ENCODE results near the gene SIGLECL1.

SIGLECL1 gene

DNA sequence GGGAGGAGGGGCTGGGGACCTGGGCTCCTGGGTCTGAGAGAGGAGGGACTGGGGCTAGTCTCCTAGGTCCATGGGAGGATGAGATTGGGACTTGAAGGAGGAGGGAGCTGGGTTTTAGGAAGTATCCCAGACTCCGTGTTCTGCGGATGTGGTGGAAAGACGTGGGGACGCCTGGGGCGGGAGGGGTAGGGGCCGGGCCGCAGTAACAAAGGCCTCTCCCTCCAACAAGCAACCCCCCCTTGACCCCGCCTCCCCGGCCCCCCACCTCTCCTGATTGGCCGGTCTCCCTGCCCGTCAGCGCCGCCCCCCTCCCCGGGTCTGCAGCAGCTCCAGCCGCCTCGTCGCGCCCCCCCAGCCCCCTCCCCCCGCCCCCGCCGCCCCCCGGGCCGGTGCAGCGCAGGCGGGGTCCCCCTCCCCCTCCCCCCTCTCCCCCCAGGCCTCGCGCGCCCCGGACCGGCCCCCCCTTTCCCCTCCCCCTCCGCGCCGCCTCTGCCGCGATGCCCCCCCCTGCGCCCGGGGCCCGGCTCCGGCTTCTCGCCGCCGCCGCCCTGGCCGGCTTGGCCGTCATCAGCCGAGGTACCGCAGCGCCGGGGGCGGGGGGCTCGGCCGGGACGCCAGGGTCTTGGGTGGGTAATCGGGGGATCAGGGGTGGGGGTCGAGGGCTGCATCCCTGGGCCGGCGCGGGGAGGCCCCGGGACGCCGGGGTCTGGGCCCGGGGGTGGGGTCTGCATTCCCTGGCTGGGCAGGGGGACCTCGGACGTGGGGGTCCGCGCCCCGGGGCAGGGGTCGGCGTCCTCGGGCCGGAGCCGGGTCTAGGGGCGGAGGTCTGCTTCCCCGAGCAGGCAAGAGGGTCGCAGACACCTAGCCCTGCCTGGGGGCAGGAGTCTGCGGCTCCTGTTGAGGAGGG lies 60.7 kb downstream of the SIGLECL1 start, which contains the start of gene IGLON5:
Gene IGLON5, plus strand, starts transcription at position 294 of the 907 bp plus-strand sequence. Its CDS starts 204 bp downstream, at position 498.
- no peaks in the 10 kb centered on the region for H3K27me3 ChIP-seq (replicated peaks; ENCODE audit: insufficient read depth, low read length)
- TF ChIP-seq, protein P1, sequence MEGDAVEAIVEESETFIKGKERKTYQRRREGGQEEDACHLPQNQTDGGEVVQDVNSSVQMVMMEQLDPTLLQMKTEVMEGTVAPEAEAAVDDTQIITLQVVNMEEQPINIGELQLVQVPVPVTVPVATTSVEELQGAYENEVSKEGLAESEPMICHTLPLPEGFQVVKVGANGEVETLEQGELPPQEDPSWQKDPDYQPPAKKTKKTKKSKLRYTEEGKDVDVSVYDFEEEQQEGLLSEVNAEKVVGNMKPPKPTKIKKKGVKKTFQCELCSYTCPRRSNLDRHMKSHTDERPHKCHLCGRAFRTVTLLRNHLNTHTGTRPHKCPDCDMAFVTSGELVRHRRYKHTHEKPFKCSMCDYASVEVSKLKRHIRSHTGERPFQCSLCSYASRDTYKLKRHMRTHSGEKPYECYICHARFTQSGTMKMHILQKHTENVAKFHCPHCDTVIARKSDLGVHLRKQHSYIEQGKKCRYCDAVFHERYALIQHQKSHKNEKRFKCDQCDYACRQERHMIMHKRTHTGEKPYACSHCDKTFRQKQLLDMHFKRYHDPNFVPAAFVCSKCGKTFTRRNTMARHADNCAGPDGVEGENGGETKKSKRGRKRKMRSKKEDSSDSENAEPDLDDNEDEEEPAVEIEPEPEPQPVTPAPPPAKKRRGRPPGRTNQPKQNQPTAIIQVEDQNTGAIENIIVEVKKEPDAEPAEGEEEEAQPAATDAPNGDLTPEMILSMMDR (IDR thresholded peaks at IDR 0.05; ENCODE audit: low read length): no peak
- TF ChIP-seq EZH2 (optimal IDR thresholded peaks at IDR 0.05; ENCODE audit: low read depth, low read length) (no peak), EZH2phosphoT487 (IDR thresholded peaks at IDR 0.05; ENCODE audit: low read length) (no peak)
- DNase-seq: no peak
- no peak within 1 kb of the TSS for H2AFZ ChIP-seq (ENCODE audit: low read length)
- no peaks in the 10 kb centered on the region for H3K4me1 ChIP-seq (ENCODE audit: low read length)
- no peaks in the 10 kb centered on the region for H3K79me2 ChIP-seq (ENCODE audit: low read length)
- H3K4me2 ChIP-seq (ENCODE audit: low read depth, low read length): no peak within 1 kb of the TSS
- H3K9me3 ChIP-seq (replicated peaks; ENCODE audit: insufficient read depth, low read length): no peaks in the 10 kb centered on the region
- H3K36me3 ChIP-seq (replicated peaks; ENCODE audit: insufficient read depth, low read length): no peaks in the 10 kb centered on the region
- H4K20me1 ChIP-seq (ENCODE audit: insufficient read depth, low read length): no peaks in the 10 kb centered on the region
- no peak within 1 kb of the TSS for H3K4me3 ChIP-seq (ENCODE audit: low read length)
- no peak within 1 kb of the TSS for H3K27ac ChIP-seq (ENCODE audit: low read length)
- no peaks in the 10 kb centered on the region for H3F3A ChIP-seq (ENCODE audit: insufficient read depth, low read length)
- no peak within 1 kb of the TSS for H3K9ac ChIP-seq (ENCODE audit: low read length)
- no peaks in the 10 kb centered on the region for H3K9me2 ChIP-seq (replicated peaks; ENCODE audit: insufficient read depth, low read length)

DNA sequence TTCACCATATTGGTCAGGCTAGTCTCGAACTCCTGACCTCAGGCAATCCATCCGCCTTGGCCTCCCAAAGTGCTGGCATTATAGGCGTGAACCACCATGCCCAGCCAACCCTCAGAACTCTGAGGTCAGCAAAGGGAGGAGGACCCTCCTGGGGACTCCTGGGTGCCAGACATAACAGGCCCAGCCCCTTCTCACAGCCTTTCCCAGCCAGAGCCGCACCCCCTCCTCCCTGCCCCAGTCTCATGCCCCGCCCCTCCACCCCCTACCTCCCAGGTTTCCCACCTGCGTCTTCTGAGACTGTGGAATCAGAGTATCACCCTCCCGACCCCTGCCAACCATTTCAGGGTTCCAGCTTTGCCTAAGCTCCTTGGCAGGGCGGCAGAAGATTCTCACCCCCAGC lies 65.8 kb downstream of the SIGLECL1 start:
- no peak for DNase-seq
- no peak overlapping the region for H3K9ac ChIP-seq (ENCODE audit: low read length)
- no peak overlapping the region for H3K27ac ChIP-seq (ENCODE audit: low read length)
- no peak overlapping the region for H3K4me2 ChIP-seq (ENCODE audit: low read depth, low read length)
- H3K9me3 ChIP-seq (replicated peaks; ENCODE audit: insufficient read depth, low read length): no peaks in the 10 kb centered on the region
- H3K4me1 ChIP-seq (ENCODE audit: low read length): no peaks in the 10 kb centered on the region
- H3F3A ChIP-seq (ENCODE audit: insufficient read depth, low read length): no peaks in the 10 kb centered on the region
- no peaks in the 10 kb centered on the region for H3K9me2 ChIP-seq (replicated peaks; ENCODE audit: insufficient read depth, low read length)
- no peak overlapping the region for H2AFZ ChIP-seq (ENCODE audit: low read length)
- no peak overlapping the region for H3K4me3 ChIP-seq (ENCODE audit: low read length)
- no peaks in the 10 kb centered on the region for H3K36me3 ChIP-seq (replicated peaks; ENCODE audit: insufficient read depth, low read length)
- no peaks in the 10 kb centered on the region for H3K27me3 ChIP-seq (replicated peaks; ENCODE audit: insufficient read depth, low read length)
- TF ChIP-seq EZH2 (optimal IDR thresholded peaks at IDR 0.05; ENCODE audit: low read depth, low read length): no peak
- H4K20me1 ChIP-seq (ENCODE audit: insufficient read depth, low read length): no peaks in the 10 kb centered on the region
- no peaks in the 10 kb centered on the region for H3K79me2 ChIP-seq (ENCODE audit: low read length)

DNA sequence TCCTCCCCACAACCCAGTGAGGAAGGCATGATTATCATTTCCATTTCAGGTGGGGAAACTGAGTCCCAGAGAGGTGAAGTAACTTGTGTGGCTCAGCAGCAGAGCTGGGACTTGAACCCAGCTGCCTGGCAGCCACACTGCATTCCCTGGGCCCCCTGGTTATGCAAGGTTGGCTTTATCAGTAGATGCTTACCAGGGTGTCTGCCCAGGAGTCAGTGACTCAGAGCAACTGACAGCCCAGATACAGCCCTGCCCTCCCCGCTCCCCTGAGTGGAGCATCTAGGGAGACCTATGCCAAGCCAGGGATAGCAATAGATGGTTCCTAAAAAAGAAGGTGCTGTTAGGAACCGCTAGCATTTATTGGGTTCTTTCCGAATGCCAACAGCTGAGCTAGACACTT lies 66.5 kb downstream of the SIGLECL1 start:
- H3K9me3 ChIP-seq (replicated peaks; ENCODE audit: insufficient read depth, low read length): no peaks in the 10 kb centered on the region
- DNase-seq: no peak
- no peaks in the 10 kb centered on the region for H3K4me1 ChIP-seq (ENCODE audit: low read length)
- H2AFZ ChIP-seq (ENCODE audit: low read length): no peak overlapping the region
- H3K27me3 ChIP-seq (replicated peaks; ENCODE audit: insufficient read depth, low read length): no peaks in the 10 kb centered on the region
- no peak for TF ChIP-seq EZH2 (optimal IDR thresholded peaks at IDR 0.05; ENCODE audit: low read depth, low read length)
- TF ChIP-seq, protein P1 (IDR thresholded peaks at IDR 0.05; ENCODE audit: low read length): no peak
- TF ChIP-seq EZH2phosphoT487 (IDR thresholded peaks at IDR 0.05; ENCODE audit: low read length): no peak
- no peak overlapping the region for H3K27ac ChIP-seq (ENCODE audit: low read length)
- H3K9me2 ChIP-seq (replicated peaks; ENCODE audit: insufficient read depth, low read length): no peaks in the 10 kb centered on the region
- no peaks in the 10 kb centered on the region for H4K20me1 ChIP-seq (ENCODE audit: insufficient read depth, low read length)
- H3K4me2 ChIP-seq (ENCODE audit: low read depth, low read length): no peak overlapping the region
- H3F3A ChIP-seq (ENCODE audit: insufficient read depth, low read length): no peaks in the 10 kb centered on the region
- no peak overlapping the region for H3K4me3 ChIP-seq (ENCODE audit: low read length)
- no peaks in the 10 kb centered on the region for H3K36me3 ChIP-seq (replicated peaks; ENCODE audit: insufficient read depth, low read length)
- no peaks in the 10 kb centered on the region for H3K79me2 ChIP-seq (ENCODE audit: low read length)
- no peak overlapping the region for H3K9ac ChIP-seq (ENCODE audit: low read length)

DNA sequence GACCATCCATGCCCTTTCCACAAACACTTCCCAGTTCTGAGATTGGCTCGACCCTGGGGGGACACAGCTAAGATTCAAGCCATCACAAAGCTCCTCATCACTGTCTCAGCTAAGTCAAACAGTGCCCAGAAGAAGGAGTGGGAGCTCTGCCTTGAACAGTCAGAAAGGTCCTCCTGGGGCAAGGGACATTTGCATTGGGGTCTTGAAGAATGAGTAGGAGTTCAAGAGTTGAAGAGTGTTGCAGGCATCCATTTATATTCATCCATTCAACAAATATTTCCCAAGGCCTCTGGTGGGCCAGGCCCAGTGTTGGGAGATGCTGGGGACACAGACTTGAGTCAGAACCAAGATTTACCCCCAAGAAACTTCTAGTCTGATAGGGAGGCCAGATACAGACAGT lies 67.1 kb downstream of the SIGLECL1 start:
- H3K9me2 ChIP-seq (replicated peaks; ENCODE audit: insufficient read depth, low read length): no peaks in the 10 kb centered on the region
- H3K9ac ChIP-seq (ENCODE audit: low read length): no peak overlapping the region
- H3K36me3 ChIP-seq (replicated peaks; ENCODE audit: insufficient read depth, low read length): no peaks in the 10 kb centered on the region
- no peak overlapping the region for H3K4me3 ChIP-seq (ENCODE audit: low read length)
- TF ChIP-seq EZH2phosphoT487 (IDR thresholded peaks at IDR 0.05; ENCODE audit: low read length): no peak
- no peaks in the 10 kb centered on the region for H3K79me2 ChIP-seq (ENCODE audit: low read length)
- H4K20me1 ChIP-seq (ENCODE audit: insufficient read depth, low read length): no peaks in the 10 kb centered on the region
- no peaks in the 10 kb centered on the region for H3K9me3 ChIP-seq (replicated peaks; ENCODE audit: insufficient read depth, low read length)
- no peak overlapping the region for H3K27ac ChIP-seq (ENCODE audit: low read length)
- no peak overlapping the region for H2AFZ ChIP-seq (ENCODE audit: low read length)
- H3F3A ChIP-seq (ENCODE audit: insufficient read depth, low read length): no peaks in the 10 kb centered on the region
- DNase-seq: no peak
- H3K4me1 ChIP-seq (ENCODE audit: low read length): no peaks in the 10 kb centered on the region
- H3K4me2 ChIP-seq (ENCODE audit: low read depth, low read length): no peak overlapping the region
- H3K27me3 ChIP-seq (replicated peaks; ENCODE audit: insufficient read depth, low read length): no peaks in the 10 kb centered on the region
